OCI-LY1 (cell line): ENCODE data around the gene COPE.

ENCODE experiments used
- CTCF ChIP-seq: fragments of 200-600 bp; sonication (generic), shearing (Covaris generic); IDR thresholded peaks from 2 replicates; pipeline ENCODE4 v1.5.1; 2017; ENCODE audit warnings: mild to moderate bottlenecking, antibody characterized with exemption, low read length, moderate library complexity, mixed read lengths
- EZH2 ChIP-seq: fragments of 200-600 bp; sonication (generic), shearing (Covaris generic); IDR thresholded peaks from 2 replicates; pipeline ENCODE4 v1.8.0; 2017; ENCODE audit warnings: borderline replicate concordance, mixed run types, mild to moderate bottlenecking, antibody characterized with exemption, low read length, moderate library complexity, mixed read lengths

GRCh38 chr19:18949858-18950257 is 30.7 kb upstream of the COPE start:
- no peak for TF ChIP-seq CTCF
- TF ChIP-seq EZH2, result no peak
